Neural progenitor cell (in vitro differentiated cells): ENCODE data around the gene SLC9A3. TPM values are rescaled to one million over a fixed set of nuclear protein-coding genes. Genes with fewer than 3 reads are reported as not detected.

ENCODE experiments used
- DNase-seq: peaks from one replicate; pipeline ENCODE4 v3.0.0-alpha.2; 2016; ENCODE audit warnings: low spot score
- H2AFZ ChIP-seq: fragments of 200-600 bp; sonication (generic); replicated peaks from 2 replicates; pipeline ENCODE4 v1.6.1; 2016; ENCODE audit warnings: antibody characterized with exemption
- H3F3A ChIP-seq: fragments of 200-600 bp; sonication (generic); 2 replicates; pipeline ENCODE4 v1.6.1; 2016; ENCODE audit warnings: antibody characterized with exemption, low read depth
- H3K27ac ChIP-seq: fragments of 200-600 bp; sonication (generic); 2 replicates; pipeline ENCODE4 v1.5.1; 2016; ENCODE audit warnings: mild to moderate bottlenecking
- H3K27me3 ChIP-seq: fragments of 200-600 bp; sonication (generic); 2 replicates; pipeline ENCODE4 v1.6.1; 2016; ENCODE audit warnings: mild to moderate bottlenecking, moderate library complexity
- H3K36me3 ChIP-seq: fragments of 200-600 bp; sonication (generic); 2 replicates; pipeline ENCODE4 v1.5.1; 2016
- H3K4me1 ChIP-seq: fragments of 200-600 bp; sonication (generic); 2 replicates; pipeline ENCODE4 v1.6.1; 2016; ENCODE audit warnings: mixed run types
- H3K4me2 ChIP-seq: fragments of 200-600 bp; sonication (generic); 2 replicates; pipeline ENCODE4 v1.6.1; 2016
- H3K4me3 ChIP-seq: fragments of 200-600 bp; sonication (generic); 2 replicates; pipeline ENCODE4 v1.5.1; 2016
- H3K79me2 ChIP-seq: fragments of 200-600 bp; sonication (generic); 2 replicates; pipeline ENCODE4 v1.6.1; 2016; ENCODE audit warnings: low read depth
- H3K9ac ChIP-seq: fragments of 200-600 bp; sonication (generic); 2 replicates; pipeline ENCODE4 v1.6.1; 2016
- H3K9me3 ChIP-seq: fragments of 200-600 bp; sonication (generic); 2 replicates; pipeline ENCODE4 v1.5.1; 2016; ENCODE audit warnings: low read depth
- H4K20me1 ChIP-seq: fragments of 200-600 bp; sonication (generic); 2 replicates; pipeline ENCODE4 v1.6.1; 2016; ENCODE audit warnings: low read depth
- H3K27ac Mint-ChIP-seq: 3 replicates; pipeline ENCODE4 v1.8.0; 2021; ENCODE audit warnings: mixed read lengths
- H3K27me3 Mint-ChIP-seq: 2 replicates; pipeline ENCODE4 v1.8.0; 2022; ENCODE audit warnings: low read depth, mild to moderate bottlenecking, inconsistent platforms, moderate library complexity, mixed read lengths; ENCODE audit not compliant: insufficient read depth
- H3K36me3 Mint-ChIP-seq: 3 replicates; pipeline ENCODE4 v1.8.0; 2021; ENCODE audit warnings: mixed read lengths
- H3K4me1 Mint-ChIP-seq: 3 replicates; pipeline ENCODE4 v1.8.0; 2021; ENCODE audit warnings: mixed read lengths
- H3K4me3 Mint-ChIP-seq: 3 replicates; pipeline ENCODE4 v1.8.0; 2021; ENCODE audit warnings: mild to moderate bottlenecking, moderate library complexity, mixed read lengths
- H3K9me3 Mint-ChIP-seq: 3 replicates; pipeline ENCODE4 v1.8.0; 2020; ENCODE audit warnings: mixed read lengths
- CTCF ChIP-seq: fragments of 200-600 bp; sonication (generic); IDR thresholded peaks from 2 replicates; pipeline ENCODE4 v1.5.1; 2017; ENCODE audit warnings: antibody characterized with exemption, mild to moderate bottlenecking
- EZH2 ChIP-seq: fragments of 200-600 bp; sonication (generic); IDR thresholded peaks from 2 replicates; pipeline ENCODE4 v1.6.1; 2017; ENCODE audit warnings: antibody characterized with exemption, mild to moderate bottlenecking, moderate library complexity
- EZH2phosphoT487 ChIP-seq: fragments of 200-600 bp; sonication (generic); IDR thresholded peaks from 2 replicates; pipeline ENCODE4 v1.6.1; 2017; ENCODE audit warnings: antibody characterized with exemption
- total RNA-seq: library from RNA; depleted of rRNA; stranded (reverse); fragments of >200 nt; gene quantifications from 2 replicates; pipeline ENCODE4 v1.2.3, GENCODE V29; 2015; ENCODE audit warnings: low replicate concordance

SLC9A3 gene
- total RNA-seq, 1 donor from 2014 or later = 1.4 TPM

- Mint-ChIP-seq H3K4me3 (peak overlapping the region; percentile 40), H3K9me3 (peaks cover 12% of the 10 kb centered on the region), H3K27ac (no peak overlapping the region), H3K4me1 (no peaks in the 10 kb centered on the region), H3K27me3 (peaks cover 12% of the 10 kb centered on the region), H3K36me3 (no peaks in the 10 kb centered on the region)
- Histone ChIP-seq H3K36me3 (no peaks in the 10 kb centered on the region), H3K9ac (no peak overlapping the region), H3K27ac (no peak overlapping the region), H3K4me2 (no peak overlapping the region), H2AFZ (no peak overlapping the region), H3K4me3 (no peak overlapping the region), H4K20me1 (no peaks in the 10 kb centered on the region), H3K9me3 (no peaks in the 10 kb centered on the region), H3K4me1 (peaks cover 2% of the 10 kb centered on the region), H3F3A (no peaks in the 10 kb centered on the region), H3K27me3 (peaks cover 11% of the 10 kb centered on the region), H3K79me2 (no peaks in the 10 kb centered on the region)
- TF ChIP-seq CTCF = no peak
- no peak for TF ChIP-seq EZH2
- no peak for TF ChIP-seq EZH2phosphoT487
- no peak for DNase-seq
Measured at GRCh38 chr5:572398-573019, 48.3 kb upstream of the SLC9A3 start.

GRCh38 chr5:571791-572190 lies 47.5 kb upstream of the SLC9A3 start:
- Histone ChIP-seq H2AFZ (no peak overlapping the region), H3K36me3 (no peaks in the 10 kb centered on the region), H3K4me1 (peaks cover 2% of the 10 kb centered on the region), H3K9ac (no peak overlapping the region), H4K20me1 (no peaks in the 10 kb centered on the region), H3K27ac (no peak overlapping the region), H3K4me2 (no peak overlapping the region), H3K4me3 (no peak overlapping the region), H3F3A (no peaks in the 10 kb centered on the region), H3K9me3 (no peaks in the 10 kb centered on the region), H3K27me3 (peaks cover 17% of the 10 kb centered on the region), H3K79me2 (no peaks in the 10 kb centered on the region)
- TF ChIP-seq EZH2 (no peak), CTCF (no peak), EZH2phosphoT487 (no peak)
- Mint-ChIP-seq H3K27ac (no peak overlapping the region), H3K9me3 (peaks cover 18% of the 10 kb centered on the region), H3K4me1 (no peaks in the 10 kb centered on the region), H3K27me3 (peaks cover 7% of the 10 kb centered on the region), H3K36me3 (no peaks in the 10 kb centered on the region), H3K4me3 (no peak overlapping the region)
- DNase-seq = no peak

- no peak overlapping the region for H3K4me3 Mint-ChIP-seq
- no peak for DNase-seq
- Histone ChIP-seq H3F3A (no peaks in the 10 kb centered on the region), H3K27me3 (peaks cover 26% of the 10 kb centered on the region), H4K20me1 (no peaks in the 10 kb centered on the region), H3K4me3 (no peak overlapping the region), H3K4me1 (peaks cover 2% of the 10 kb centered on the region), H3K4me2 (no peak overlapping the region), H2AFZ (no peak overlapping the region), H3K9ac (no peak overlapping the region), H3K79me2 (no peaks in the 10 kb centered on the region), H3K27ac (no peak overlapping the region), H3K9me3 (no peaks in the 10 kb centered on the region), H3K36me3 (no peaks in the 10 kb centered on the region)
- H3K36me3 Mint-ChIP-seq = no peaks in the 10 kb centered on the region
- H3K9me3 Mint-ChIP-seq = peaks cover 19% of the 10 kb centered on the region
- H3K27ac Mint-ChIP-seq = no peak overlapping the region
- H3K4me1 Mint-ChIP-seq = peaks cover 3% of the 10 kb centered on the region
- H3K27me3 Mint-ChIP-seq = peaks cover 13% of the 10 kb centered on the region
- TF ChIP-seq CTCF (no peak), EZH2phosphoT487 (no peak), EZH2 (no peak)
Measured at GRCh38 chr5:570886-571285, 46.6 kb upstream of the SLC9A3 start.
